Lower leg skin (tissue), 3 donors: ENCODE results near the gene CFAP92.

Experiments used
- CTCF ChIP-seq, 3 donors: fragments of 450-650 bp; IDR thresholded peaks; one replicate each; pipeline ENCODE4 v1.5.1; 2016; ENCODE audit warnings: antibody characterized with exemption in 3 of 3, mild to moderate bottlenecking in 3 of 3, moderate library complexity in 2 of 3
- POLR2A ChIP-seq, 2 donors: fragments of 450-650 bp; IDR thresholded peaks; one replicate each; pipeline ENCODE4 v1.6.1; 2016 to 2017; ENCODE audit warnings: antibody characterized with exemption in 2 of 2, mild to moderate bottlenecking in 1 of 2, moderate library complexity in 1 of 2

- no peak for TF ChIP-seq CTCF (IDR thresholded peaks at IDR 0.05)
- TF ChIP-seq POLR2A (IDR thresholded peaks at IDR 0.05): no peak
Measured at GRCh38 chr3:129007792-129008191, 13.9 kb upstream of the CFAP92 start.
